CD4-positive, alpha-beta T cell (primary cell): ENCODE data around the gene MYL5. TPM values are rescaled to one million over a fixed set of nuclear protein-coding genes. Genes with fewer than 3 reads are reported as not detected.

Experiments
- ATAC-seq: fragments of 200-7000 bp; cut with Tn5 transposase; one replicate; pipeline ENCODE4 v1.10.0; 2022; ENCODE audit warnings: mild to moderate bottlenecking; ENCODE audit not compliant: poor library complexity
- CTCF ChIA-PET: fragments of 350-600 bp; sonication (Branson Sonifier 250); formaldehyde crosslinking; loops from one replicate; lab custom pipeline; 2021; ENCODE audit warnings: antibody characterized with exemption, inconsistent platforms; lab: Charles Lee
- POLR2A ChIA-PET: fragments of 350-600 bp; sonication (Branson Sonifier 250); formaldehyde crosslinking; loops from one replicate; lab custom pipeline; 2021; ENCODE audit warnings: antibody characterized with exemption, inconsistent platforms; lab: Charles Lee
- DNase-seq, 14 experiments: peaks; one replicate each; pipeline ENCODE4 v3.0.0-alpha.2; 2013 to 2020; ENCODE audit warnings: mixed read lengths in 2 of 14
- H3K27ac ChIP-seq, 2 donors: one replicate each; pipeline versions ENCODE4 v1.5.1 to v1.7.0; 2013; ENCODE audit warnings: low read length in 2 of 2, low read depth in 1 of 2, mild to moderate bottlenecking in 1 of 2
- H3K27me3 ChIP-seq, 2 experiments: 1 replicate in 1 of 2; 2 replicates in 1 of 2; pipeline versions ENCODE4 v1.6.1 to v1.7.0; 2013; ENCODE audit warnings: low read length in 2 of 2, control low read depth in 1 of 2, mild to moderate bottlenecking in 1 of 2, moderate library complexity in 1 of 2; ENCODE audit not compliant: insufficient read depth in 2 of 2, control insufficient read depth in 1 of 2
- H3K36me3 ChIP-seq: one replicate; pipeline ENCODE4 v1.6.1; 2013; ENCODE audit warnings: low read length, control low read depth; ENCODE audit not compliant: insufficient read depth
- H3K4me1 ChIP-seq: one replicate; pipeline ENCODE4 v1.6.1; 2013; ENCODE audit warnings: low read length, control low read depth; ENCODE audit not compliant: insufficient read depth
- H3K4me3 ChIP-seq: one replicate; pipeline ENCODE4 v1.5.1; 2013; ENCODE audit warnings: mild to moderate bottlenecking, low read length, moderate library complexity
- H3K9me3 ChIP-seq, 2 experiments: 1 replicate in 1 of 2; 2 replicates in 1 of 2; pipeline versions ENCODE4 v1.6.1 to v1.7.0; 2013; ENCODE audit warnings: low read length in 2 of 2, mild to moderate bottlenecking in 2 of 2, control low read depth in 1 of 2, moderate library complexity in 1 of 2; ENCODE audit not compliant: control insufficient read depth in 1 of 2, insufficient read depth in 1 of 2
- H3K27ac Mint-ChIP-seq: one replicate; pipeline ENCODE4 v1.8.0; 2020; ENCODE audit warnings: mixed read lengths
- H3K27me3 Mint-ChIP-seq: one replicate; pipeline ENCODE4 v1.8.0; 2021; ENCODE audit warnings: mixed read lengths
- H3K36me3 Mint-ChIP-seq: one replicate; pipeline ENCODE4 v1.8.0; 2021; ENCODE audit warnings: low read depth, mixed read lengths
- H3K4me1 Mint-ChIP-seq: one replicate; pipeline ENCODE4 v1.8.0; 2021; ENCODE audit warnings: low read depth, mixed read lengths
- H3K4me3 Mint-ChIP-seq: one replicate; pipeline ENCODE4 v1.8.0; 2020; ENCODE audit warnings: mild to moderate bottlenecking, mixed read lengths
- H3K9me3 Mint-ChIP-seq: one replicate; pipeline ENCODE4 v1.8.0; 2020; ENCODE audit warnings: mixed read lengths
- intact Hi-C, 2 experiments: fragments of 100-400 bp; cut with DNase I in 1 of 2; cut with micrococcal nuclease in 1 of 2; formaldehyde crosslinking; loops; one replicate each; pipeline versions ENCODE4 v1.15.1 to v1.9.0; 2023 to 2025; cut with DNase I, micrococcal nuclease
- total RNA-seq, 174 experiments: library from RNA in 2 of 174; stranded (reverse) in 2 of 174; gene quantifications; one replicate each; pipeline ENCODE4 v1.2.3 and lab custom pipeline; 2021 to 2026
- TF ChIP-seq, protein P1 (sequence below): fragments of 200-600 bp; IDR thresholded peaks from one replicate; pipeline ENCODE4 v1.8.0; 2022; ENCODE audit warnings: antibody characterized with exemption, mild to moderate bottlenecking

Gene MYL5
- total RNA-seq, 2 experiments from 2014 or later, result 25.3 to 29.2 TPM

DNA sequence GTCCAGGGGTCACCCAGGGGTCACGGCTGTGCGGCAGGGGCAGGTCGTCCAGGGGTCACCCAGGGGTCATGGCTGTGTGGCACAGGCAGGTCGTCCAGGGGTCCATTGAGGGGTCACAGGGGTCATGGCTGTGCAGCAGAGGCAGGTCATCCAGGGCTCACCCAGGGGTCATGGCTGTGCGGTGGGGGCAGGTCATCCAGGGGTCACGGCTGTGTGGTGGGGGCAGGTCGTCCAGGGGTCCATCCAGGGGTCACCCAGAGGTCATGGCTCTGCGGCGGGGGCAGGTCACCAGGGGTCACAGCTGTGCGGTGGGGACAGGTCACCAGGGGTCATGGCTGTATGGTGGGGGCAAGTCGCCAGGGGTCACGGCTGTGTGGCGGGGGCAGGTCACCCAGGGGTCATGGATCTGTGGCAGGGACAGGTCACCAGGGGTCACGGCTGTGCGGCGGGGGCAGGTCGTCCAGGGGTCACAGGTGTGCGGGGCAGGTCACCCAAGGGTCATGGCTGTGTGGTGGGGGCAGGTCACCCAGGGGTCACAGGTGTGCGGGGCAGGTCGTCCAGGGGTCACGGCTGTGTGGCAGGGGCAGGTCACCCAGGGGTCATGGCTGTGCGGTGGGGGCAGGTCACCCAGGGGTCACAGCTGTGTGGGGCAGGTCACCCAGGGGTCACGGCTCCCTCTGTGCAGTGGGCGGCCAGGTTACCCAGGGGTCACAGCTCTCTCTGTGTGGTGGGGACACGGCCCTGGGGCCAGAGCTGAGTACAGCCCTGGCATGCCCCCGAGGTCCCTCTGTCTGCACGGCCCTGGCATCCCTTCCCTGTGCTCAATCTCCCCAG, 16.3 kb upstream of the MYL5 start:
- peak in 1 of 14 experiments; percentile 1 for DNase-seq
- TF ChIP-seq, protein P1, sequence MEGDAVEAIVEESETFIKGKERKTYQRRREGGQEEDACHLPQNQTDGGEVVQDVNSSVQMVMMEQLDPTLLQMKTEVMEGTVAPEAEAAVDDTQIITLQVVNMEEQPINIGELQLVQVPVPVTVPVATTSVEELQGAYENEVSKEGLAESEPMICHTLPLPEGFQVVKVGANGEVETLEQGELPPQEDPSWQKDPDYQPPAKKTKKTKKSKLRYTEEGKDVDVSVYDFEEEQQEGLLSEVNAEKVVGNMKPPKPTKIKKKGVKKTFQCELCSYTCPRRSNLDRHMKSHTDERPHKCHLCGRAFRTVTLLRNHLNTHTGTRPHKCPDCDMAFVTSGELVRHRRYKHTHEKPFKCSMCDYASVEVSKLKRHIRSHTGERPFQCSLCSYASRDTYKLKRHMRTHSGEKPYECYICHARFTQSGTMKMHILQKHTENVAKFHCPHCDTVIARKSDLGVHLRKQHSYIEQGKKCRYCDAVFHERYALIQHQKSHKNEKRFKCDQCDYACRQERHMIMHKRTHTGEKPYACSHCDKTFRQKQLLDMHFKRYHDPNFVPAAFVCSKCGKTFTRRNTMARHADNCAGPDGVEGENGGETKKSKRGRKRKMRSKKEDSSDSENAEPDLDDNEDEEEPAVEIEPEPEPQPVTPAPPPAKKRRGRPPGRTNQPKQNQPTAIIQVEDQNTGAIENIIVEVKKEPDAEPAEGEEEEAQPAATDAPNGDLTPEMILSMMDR, result no peak

DNA sequence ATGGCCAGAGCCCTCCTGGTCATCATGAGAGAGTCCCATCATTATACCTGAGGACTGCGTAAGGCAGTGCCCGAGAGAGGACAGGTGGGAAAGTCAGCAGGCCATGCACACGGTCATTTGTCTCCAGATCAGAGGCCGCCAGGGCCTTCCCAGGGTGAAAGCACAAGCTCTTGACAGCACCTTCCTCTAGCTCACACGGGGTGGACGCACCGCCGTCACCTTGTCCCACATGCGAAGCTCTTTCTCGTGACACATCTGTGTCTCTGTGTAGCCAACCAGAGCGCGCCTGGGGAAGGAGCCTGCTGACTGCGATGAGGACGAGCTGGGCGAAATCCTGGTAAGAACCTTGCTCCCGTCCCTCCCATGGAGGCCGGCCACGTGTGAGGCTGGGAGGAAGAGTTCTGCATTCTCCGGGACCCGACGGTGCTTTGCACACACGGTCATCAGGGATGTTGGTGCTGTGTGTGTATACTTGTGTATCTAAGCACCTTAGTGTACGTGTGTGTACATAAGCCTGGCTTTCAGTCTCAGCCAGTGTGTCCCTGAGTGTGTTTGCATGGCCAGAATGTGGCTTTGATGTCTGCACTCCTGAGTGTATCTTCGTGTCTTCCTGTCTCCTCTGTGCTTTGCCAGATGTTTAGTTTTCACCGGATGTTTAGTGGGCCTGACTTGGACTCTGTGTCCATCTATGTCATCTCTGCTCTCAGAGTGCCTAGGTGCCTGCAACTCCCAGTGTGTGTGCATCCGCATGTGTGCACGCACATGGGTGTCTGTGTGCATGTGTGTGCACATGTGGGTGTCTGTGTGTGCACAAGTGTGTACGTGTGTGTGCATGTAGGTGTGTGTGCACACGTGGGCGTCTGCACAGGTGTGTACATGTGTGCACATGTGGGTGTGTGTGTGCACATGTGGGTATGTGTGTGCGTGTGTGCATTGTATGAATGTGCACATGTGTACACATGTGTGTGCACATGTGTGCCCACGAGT, 15.4 kb upstream of the MYL5 start:
- DNase-seq, result no peak

More for the DNA sequence above, 16.3 kb upstream of the MYL5 start:
- Histone ChIP-seq H3K36me3 (no peaks in the 10 kb centered on the region), H3K4me1 (peaks cover 4% of the 10 kb centered on the region), H3K27ac (no peak overlapping the region), H3K4me3 (no peak overlapping the region), H3K9me3 (no peaks in the 10 kb centered on the region), H3K27me3 (no peaks in the 10 kb centered on the region)
- ChIA-PET CTCF (no interaction called here), POLR2A (no interaction called here)
- ATAC-seq, result no peak
- H3K36me3 Mint-ChIP-seq, result peaks cover 5% of the 10 kb centered on the region
- intact Hi-C loops, result no loop called here
- no peak overlapping the region for H3K4me3 Mint-ChIP-seq
- H3K4me1 Mint-ChIP-seq, result no peaks in the 10 kb centered on the region
- no peak overlapping the region for H3K27ac Mint-ChIP-seq
- no peaks in the 10 kb centered on the region for H3K9me3 Mint-ChIP-seq
- no peaks in the 10 kb centered on the region for H3K27me3 Mint-ChIP-seq

DNA sequence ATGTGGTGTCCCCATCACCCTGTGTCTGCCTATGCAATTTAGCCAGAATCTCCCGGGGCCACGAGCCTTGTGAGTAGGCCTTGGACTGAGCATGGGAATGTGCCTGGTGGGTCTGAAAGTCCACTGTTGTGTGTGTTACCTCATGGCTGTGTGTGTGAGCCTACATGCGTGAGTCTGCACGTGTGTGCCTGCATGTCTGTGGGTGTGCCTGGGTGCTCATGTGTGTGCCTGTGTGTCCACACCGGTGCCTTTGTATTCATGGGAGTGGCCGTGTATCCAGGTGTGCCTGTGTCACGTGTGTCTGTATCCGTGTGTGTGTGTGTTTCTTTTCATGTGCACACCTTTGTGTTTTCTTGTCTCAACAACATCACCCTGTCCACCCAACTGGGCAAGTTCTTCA, 14.5 kb upstream of the MYL5 start:
- H3K27ac ChIP-seq, result no peak overlapping the region
- Mint-ChIP-seq H3K27ac (no peak overlapping the region), H3K27me3 (no peaks in the 10 kb centered on the region), H3K36me3 (peaks cover 5% of the 10 kb centered on the region), H3K4me1 (peaks cover 9% of the 10 kb centered on the region), H3K4me3 (peak overlapping the region; percentile 50), H3K9me3 (no peaks in the 10 kb centered on the region)
- H3K4me1 ChIP-seq, result peaks cover 18% of the 10 kb centered on the region
- TF ChIP-seq, protein P1, result no peak
- H3K9me3 ChIP-seq, result no peaks in the 10 kb centered on the region
- H3K4me3 ChIP-seq, result no peak overlapping the region
- ATAC-seq, result no peak
- POLR2A ChIA-PET, result no interaction called here
- DNase-seq, result peak in 1 of 14 experiments; percentile 2
- H3K36me3 ChIP-seq, result no peaks in the 10 kb centered on the region
- CTCF ChIA-PET, result no interaction called here
- no peaks in the 10 kb centered on the region for H3K27me3 ChIP-seq
- intact Hi-C loops, result loop anchor here (5.0 kb wide), 3 partner anchors 122 to 323 kb away; partner anchors contain the start of genes PIGG (in 1 of the 2), ZNF141 (in 1 of the 2) and ZNF721 (in 1 of the 2)

More for the DNA sequence above, 15.4 kb upstream of the MYL5 start:
- H3K4me1 ChIP-seq, result peaks cover 9% of the 10 kb centered on the region
- no peak overlapping the region for H3K4me3 ChIP-seq
- no peak for ATAC-seq
- Mint-ChIP-seq H3K27ac (no peak overlapping the region), H3K4me3 (peak overlapping the region; percentile 34), H3K9me3 (no peaks in the 10 kb centered on the region), H3K36me3 (peaks cover 5% of the 10 kb centered on the region), H3K4me1 (peaks cover under 1% of the 10 kb centered on the region), H3K27me3 (no peaks in the 10 kb centered on the region)
- POLR2A ChIA-PET, result no interaction called here
- CTCF ChIA-PET, result no interaction called here
- intact Hi-C loops, result no loop called here
- H3K9me3 ChIP-seq, result no peaks in the 10 kb centered on the region
- TF ChIP-seq, protein P1, result no peak
- no peaks in the 10 kb centered on the region for H3K27me3 ChIP-seq
- no peaks in the 10 kb centered on the region for H3K36me3 ChIP-seq
- no peak overlapping the region for H3K27ac ChIP-seq
